Measurements from ENCODE around the gene CRISPLD2.
"Not testable (repeated sequence)": the region's sequence is repeated elsewhere in the genome, so short reads cannot be mapped to it uniquely, and the experiment has no call there.

Gene CRISPLD2

DNA sequence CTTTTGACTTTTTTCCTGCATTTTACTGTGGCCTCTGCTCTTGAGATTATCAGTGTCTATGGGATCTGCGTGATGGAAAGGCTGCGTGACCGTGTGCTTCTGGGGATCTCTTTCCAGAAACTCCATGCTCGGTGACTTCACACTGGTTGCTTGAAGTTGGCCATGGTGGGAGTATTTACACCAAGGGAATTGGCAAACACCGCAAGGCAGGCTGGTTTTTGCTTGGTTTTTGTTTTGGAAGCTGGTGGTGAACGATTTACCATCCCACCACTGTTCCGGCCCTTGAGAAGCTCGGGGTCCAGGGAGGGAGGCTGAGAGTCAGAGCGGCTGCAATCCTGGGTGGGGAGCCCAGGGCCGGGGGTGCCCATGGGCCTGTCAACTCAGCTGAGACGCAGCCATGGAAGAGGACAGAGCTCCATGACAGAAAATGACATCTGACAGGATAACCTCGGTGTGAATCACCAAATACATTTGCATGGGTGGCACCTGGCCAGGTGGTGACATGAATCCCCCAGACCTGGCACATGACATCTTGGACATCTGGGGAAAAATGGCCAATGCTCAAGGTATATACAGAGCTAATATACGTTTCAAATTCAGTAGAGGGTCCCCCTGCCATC is 11.1 kb downstream of the CRISPLD2 start:
- 89 to 94% methylated on average over 8 to 11 of the region's 13 CpGs for WGBS, 2 experiments (ENCODE audit: insufficient coverage in 2 of 2)
- H3K9me3 ChIP-seq (ENCODE audit: control insufficient read depth, low read length), result no peaks in the 10 kb centered on the region
- H3K27ac ChIP-seq (ENCODE audit: low read depth, low read length, severe bottlenecking), result no peak overlapping the region
- no peaks in the 10 kb centered on the region for H3K36me3 ChIP-seq (ENCODE audit: control insufficient read depth, insufficient read depth, low read length)
- H3K4me1 ChIP-seq (ENCODE audit: control insufficient read depth, insufficient read depth, low read length, poor library complexity, severe bottlenecking), result peaks cover 10% of the 10 kb centered on the region
- H3K4me3 ChIP-seq (ENCODE audit: extremely low read depth, insufficient read depth, low read length, poor library complexity, severe bottlenecking), result no peak overlapping the region

DNA sequence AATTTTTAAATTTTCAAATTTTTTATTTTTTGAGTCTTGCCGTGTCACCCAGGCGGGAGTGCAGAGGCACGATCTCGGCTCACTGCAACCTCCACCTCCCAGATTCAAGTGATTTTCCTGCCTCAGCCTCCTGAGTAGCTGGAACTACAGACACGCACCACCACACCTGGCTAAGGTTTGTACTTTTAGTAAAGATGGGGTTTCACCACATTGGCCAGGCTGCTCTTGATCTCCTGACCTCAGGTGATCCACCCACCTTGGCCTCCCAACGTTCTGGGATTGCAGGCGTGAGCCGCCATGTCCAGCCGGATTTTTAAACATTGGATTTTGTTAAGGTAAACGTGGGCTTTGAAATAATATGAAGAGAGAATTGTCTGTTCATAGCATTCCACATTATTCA is 11.9 kb downstream of the CRISPLD2 start:
- H3K4me3 ChIP-seq (ENCODE audit: extremely low read depth, insufficient read depth, low read length, poor library complexity, severe bottlenecking); H3K27ac ChIP-seq (ENCODE audit: low read depth, low read length, severe bottlenecking); H3K36me3 ChIP-seq (ENCODE audit: control insufficient read depth, insufficient read depth, low read length); H3K9me3 ChIP-seq (ENCODE audit: control insufficient read depth, low read length): not testable (repeated sequence)
- whole genome bisulfite sequencing, 2 experiments (ENCODE audit: insufficient coverage in 2 of 2), result 91 to 100% methylated on average over 2 to 4 of the region's 10 CpGs
- peaks cover 10% of the 10 kb centered on the region for H3K4me1 ChIP-seq (ENCODE audit: control insufficient read depth, insufficient read depth, low read length, poor library complexity, severe bottlenecking)

DNA sequence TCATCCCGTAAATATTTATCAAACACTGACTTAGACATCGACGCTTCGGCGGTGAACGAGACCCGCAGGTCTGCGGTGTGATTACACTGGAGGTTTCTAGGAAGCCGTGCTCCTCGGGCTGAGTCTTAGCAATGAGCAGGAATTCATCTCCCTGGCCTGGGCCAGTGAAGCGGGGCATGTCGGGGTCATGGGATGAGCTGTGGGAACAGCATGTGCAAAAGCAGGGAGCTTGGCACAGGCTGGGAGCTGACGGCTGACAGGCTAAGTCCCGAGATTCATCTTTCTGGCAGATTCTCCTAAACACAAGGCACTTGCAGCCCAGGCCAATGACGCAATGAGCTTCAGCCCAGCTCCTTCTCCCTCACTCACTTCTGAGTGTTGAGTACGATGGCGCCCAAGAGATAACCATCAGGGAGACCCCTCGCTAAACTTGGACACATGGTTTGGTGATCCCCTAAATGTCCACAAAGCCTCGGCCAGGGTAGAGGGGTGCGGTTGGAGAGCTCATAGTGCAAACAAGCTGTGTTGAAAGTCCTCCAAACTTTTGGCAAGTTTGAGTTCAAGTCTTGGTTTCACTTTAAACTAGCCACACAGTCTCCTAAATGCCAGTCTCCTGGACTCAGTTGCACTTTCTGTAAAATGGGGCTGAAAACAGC is 12.8 kb downstream of the CRISPLD2 start:
- Histone ChIP-seq H3K27ac (ENCODE audit: low read depth, low read length, severe bottlenecking) (no peak overlapping the region), H3K4me3 (ENCODE audit: extremely low read depth, insufficient read depth, low read length, poor library complexity, severe bottlenecking) (no peak overlapping the region), H3K4me1 (ENCODE audit: control insufficient read depth, insufficient read depth, low read length, poor library complexity, severe bottlenecking) (peaks cover 5% of the 10 kb centered on the region), H3K36me3 (ENCODE audit: control insufficient read depth, insufficient read depth, low read length) (no peaks in the 10 kb centered on the region), H3K9me3 (ENCODE audit: control insufficient read depth, low read length) (no peaks in the 10 kb centered on the region)
- WGBS, 2 experiments (ENCODE audit: insufficient coverage in 2 of 2), result 84 to 94% methylated on average over 19 to 20 of the region's 20 CpGs

DNA sequence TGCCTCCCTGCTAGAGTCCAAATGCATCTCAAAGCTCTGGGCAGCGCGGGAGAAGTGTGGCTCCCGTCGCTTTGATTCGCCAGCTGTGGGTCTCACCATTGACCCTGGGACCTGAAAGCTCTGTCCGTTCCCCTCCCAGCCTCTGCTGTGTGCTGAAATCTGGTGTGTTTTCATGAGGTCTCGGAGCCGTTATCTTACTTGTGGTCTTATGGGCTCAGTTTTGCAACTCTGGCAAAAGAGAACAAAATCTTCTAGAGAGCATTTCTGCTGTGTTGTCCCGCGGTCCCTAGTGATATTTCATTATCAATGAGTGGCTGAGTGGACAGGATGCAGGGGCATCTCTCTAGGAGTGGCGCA is 13.3 kb downstream of the CRISPLD2 start:
- H3K36me3 ChIP-seq (ENCODE audit: control insufficient read depth, insufficient read depth, low read length), result no peaks in the 10 kb centered on the region
- H3K9me3 ChIP-seq (ENCODE audit: control insufficient read depth, low read length), result no peaks in the 10 kb centered on the region
- H3K27ac ChIP-seq (ENCODE audit: low read depth, low read length, severe bottlenecking), result no peak overlapping the region
- WGBS, 2 experiments (ENCODE audit: insufficient coverage in 2 of 2), result 94% methylated on average over 11 of the region's 11 CpGs
- H3K4me3 ChIP-seq (ENCODE audit: extremely low read depth, insufficient read depth, low read length, poor library complexity, severe bottlenecking), result no peak overlapping the region
- peaks cover 5% of the 10 kb centered on the region for H3K4me1 ChIP-seq (ENCODE audit: control insufficient read depth, insufficient read depth, low read length, poor library complexity, severe bottlenecking)

DNA sequence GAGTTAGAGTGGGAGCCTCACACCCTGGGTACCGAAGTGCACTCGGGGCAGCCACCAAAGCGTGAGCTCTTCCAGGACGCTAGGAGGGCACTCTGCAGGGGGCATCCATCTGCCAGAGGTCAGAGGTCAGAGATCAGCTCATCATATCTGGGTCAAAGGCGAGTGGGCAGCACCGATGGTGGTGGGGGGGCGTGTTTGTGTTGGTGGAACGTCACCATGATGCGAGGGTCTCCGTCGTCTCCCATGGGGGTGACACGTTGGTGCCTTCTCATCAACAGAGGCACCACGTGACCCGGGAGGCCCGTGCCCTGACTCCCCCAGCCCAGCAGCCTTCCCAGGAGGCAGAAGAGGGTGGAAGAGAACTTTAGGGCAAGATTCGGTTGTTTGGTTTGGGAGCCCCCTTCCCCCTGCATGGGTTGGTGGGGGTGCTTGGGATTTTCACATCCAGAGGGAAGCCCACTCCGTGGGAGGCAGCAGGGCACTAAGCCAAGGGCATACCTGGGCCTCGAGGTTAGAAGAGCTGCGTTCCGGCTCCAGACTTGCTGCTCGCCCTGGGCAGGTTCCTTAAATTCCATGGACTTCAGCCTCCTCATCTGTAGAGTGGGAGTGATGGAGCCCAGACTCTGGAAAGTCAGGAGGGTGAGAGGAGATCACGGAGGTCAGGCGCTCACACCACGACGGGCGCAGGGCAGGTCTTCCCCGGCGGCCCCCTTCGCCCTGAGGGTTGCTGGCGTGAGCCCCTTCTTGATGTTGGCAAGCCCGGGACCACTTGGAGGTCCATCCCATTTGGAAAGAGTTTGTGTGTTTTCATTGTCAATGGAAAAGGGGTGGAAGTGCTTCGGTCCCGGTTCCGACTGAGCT is 14.0 kb downstream of the CRISPLD2 start:
- H3K4me3 ChIP-seq (ENCODE audit: extremely low read depth, insufficient read depth, low read length, poor library complexity, severe bottlenecking), result no peak overlapping the region
- peaks cover 11% of the 10 kb centered on the region for H3K4me1 ChIP-seq (ENCODE audit: control insufficient read depth, insufficient read depth, low read length, poor library complexity, severe bottlenecking)
- H3K9me3 ChIP-seq (ENCODE audit: control insufficient read depth, low read length), result no peaks in the 10 kb centered on the region
- 96% methylated on average over 11 to 29 of the region's 34 CpGs for whole genome bisulfite sequencing, 2 experiments (ENCODE audit: insufficient coverage in 2 of 2)
- H3K36me3 ChIP-seq (ENCODE audit: control insufficient read depth, insufficient read depth, low read length), result no peaks in the 10 kb centered on the region
- H3K27ac ChIP-seq (ENCODE audit: low read depth, low read length, severe bottlenecking), result no peak overlapping the region

DNA sequence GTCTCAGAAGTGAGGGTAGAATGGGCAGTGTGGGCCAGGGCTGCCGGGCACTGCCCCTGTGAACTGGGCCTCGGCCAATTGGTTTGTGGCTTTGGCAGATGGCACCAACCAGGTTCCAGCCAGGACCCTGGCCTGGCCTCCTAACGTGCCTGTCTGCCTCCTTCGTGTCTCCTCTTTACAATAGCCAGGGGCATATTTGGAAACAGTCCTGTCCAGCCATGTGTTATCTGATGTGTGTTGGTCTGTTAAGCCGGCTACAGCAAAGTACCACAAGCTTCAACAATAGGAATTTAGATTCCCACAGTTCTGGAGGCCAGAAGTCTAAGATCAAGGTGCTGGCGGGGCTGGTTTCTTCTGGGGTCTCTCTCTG is 14.6 kb downstream of the CRISPLD2 start:
- Histone ChIP-seq H3K9me3 (ENCODE audit: control insufficient read depth, low read length) (no peaks in the 10 kb centered on the region), H3K36me3 (ENCODE audit: control insufficient read depth, insufficient read depth, low read length) (no peaks in the 10 kb centered on the region), H3K4me3 (ENCODE audit: extremely low read depth, insufficient read depth, low read length, poor library complexity, severe bottlenecking) (no peak overlapping the region), H3K27ac (ENCODE audit: low read depth, low read length, severe bottlenecking) (no peak overlapping the region), H3K4me1 (ENCODE audit: control insufficient read depth, insufficient read depth, low read length, poor library complexity, severe bottlenecking) (peaks cover 12% of the 10 kb centered on the region)
- 89 to 100% methylated on average over 4 to 5 of the region's 6 CpGs for WGBS, 2 experiments (ENCODE audit: insufficient coverage in 2 of 2)

DNA sequence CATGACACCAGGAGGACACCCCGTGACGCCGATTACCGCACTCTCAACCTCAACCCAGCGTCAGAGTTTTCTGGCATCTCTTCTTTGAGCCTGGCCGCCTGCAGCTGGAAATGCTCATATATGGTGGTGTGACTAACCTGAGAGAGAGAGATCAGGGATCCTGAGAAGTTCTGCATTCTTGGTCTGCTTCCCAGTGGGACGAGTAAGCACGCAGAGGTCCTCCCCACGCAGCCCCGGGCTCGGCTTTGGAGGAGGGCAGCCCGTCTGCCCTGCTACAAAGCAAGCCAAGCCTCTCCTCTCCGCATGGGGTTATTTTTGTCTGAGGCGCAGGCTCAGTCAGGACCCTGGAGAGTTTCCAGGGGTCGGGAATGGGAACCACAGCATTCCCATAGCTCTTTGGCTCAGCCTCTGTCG is 16.5 kb downstream of the CRISPLD2 start:
- no peak overlapping the region for H3K4me3 ChIP-seq (ENCODE audit: extremely low read depth, insufficient read depth, low read length, poor library complexity, severe bottlenecking)
- H3K4me1 ChIP-seq (ENCODE audit: control insufficient read depth, insufficient read depth, low read length, poor library complexity, severe bottlenecking), result peaks cover 12% of the 10 kb centered on the region
- WGBS, 2 experiments (ENCODE audit: insufficient coverage in 2 of 2), result 20 to 32% methylated on average over 10 to 11 of the region's 16 CpGs
- no peaks in the 10 kb centered on the region for H3K36me3 ChIP-seq (ENCODE audit: control insufficient read depth, insufficient read depth, low read length)
- H3K9me3 ChIP-seq (ENCODE audit: control insufficient read depth, low read length), result no peaks in the 10 kb centered on the region
- no peak overlapping the region for H3K27ac ChIP-seq (ENCODE audit: low read depth, low read length, severe bottlenecking)

DNA sequence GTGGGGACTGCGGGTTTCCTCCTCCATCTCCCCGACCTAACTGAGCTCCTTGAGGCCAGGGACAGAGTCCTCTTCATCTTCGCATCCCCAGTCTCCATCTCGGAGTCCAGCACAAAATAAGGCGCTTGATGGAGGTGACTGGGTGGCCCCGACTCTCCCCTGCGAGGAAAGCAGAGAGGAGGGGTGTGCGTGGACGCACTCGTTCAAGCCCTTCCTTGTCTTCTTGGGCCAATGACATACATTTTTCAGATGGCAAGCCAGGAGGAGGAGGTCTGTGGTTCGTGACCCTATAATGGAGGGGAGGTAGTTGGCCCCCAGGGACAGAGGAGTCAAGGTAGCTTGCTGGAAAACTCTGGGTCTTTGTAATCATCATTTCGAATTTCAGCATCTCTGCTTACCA is 17.2 kb downstream of the CRISPLD2 start:
- 95 to 96% methylated on average over 7 to 11 of the region's 12 CpGs for WGBS, 2 experiments (ENCODE audit: insufficient coverage in 2 of 2)
- no peak overlapping the region for H3K27ac ChIP-seq (ENCODE audit: low read depth, low read length, severe bottlenecking)
- H3K9me3 ChIP-seq (ENCODE audit: control insufficient read depth, low read length), result no peaks in the 10 kb centered on the region
- H3K4me1 ChIP-seq (ENCODE audit: control insufficient read depth, insufficient read depth, low read length, poor library complexity, severe bottlenecking), result peaks cover 14% of the 10 kb centered on the region
- H3K36me3 ChIP-seq (ENCODE audit: control insufficient read depth, insufficient read depth, low read length), result no peaks in the 10 kb centered on the region
- no peak overlapping the region for H3K4me3 ChIP-seq (ENCODE audit: extremely low read depth, insufficient read depth, low read length, poor library complexity, severe bottlenecking)

DNA sequence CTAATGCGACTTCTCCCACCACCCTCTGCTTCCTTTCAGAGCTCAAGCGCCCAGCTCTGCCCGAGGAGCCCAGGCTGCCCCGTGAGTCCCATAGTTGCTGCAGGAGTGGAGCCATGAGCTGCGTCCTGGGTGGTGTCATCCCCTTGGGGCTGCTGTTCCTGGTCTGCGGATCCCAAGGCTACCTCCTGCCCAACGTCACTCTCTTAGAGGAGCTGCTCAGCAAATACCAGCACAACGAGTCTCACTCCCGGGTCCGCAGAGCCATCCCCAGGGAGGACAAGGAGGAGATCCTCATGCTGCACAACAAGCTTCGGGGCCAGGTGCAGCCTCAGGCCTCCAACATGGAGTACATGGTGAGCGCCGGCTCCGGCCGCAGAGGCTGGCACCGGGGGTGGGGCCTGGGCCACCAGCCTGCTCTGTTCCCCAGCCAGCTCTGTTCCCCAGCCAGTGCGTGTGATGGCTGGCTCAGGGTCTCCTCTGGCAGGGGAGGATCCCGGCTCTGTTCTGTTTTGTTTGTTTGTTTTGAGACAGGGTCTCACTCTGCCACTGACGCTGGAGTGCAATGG is 18.7 kb downstream of the CRISPLD2 start:
- no peaks in the 10 kb centered on the region for H3K36me3 ChIP-seq (ENCODE audit: control insufficient read depth, insufficient read depth, low read length)
- 87 to 91% methylated on average over 19 of the region's 19 CpGs for WGBS, 2 experiments (ENCODE audit: insufficient coverage in 2 of 2)
- no peak overlapping the region for H3K4me3 ChIP-seq (ENCODE audit: extremely low read depth, insufficient read depth, low read length, poor library complexity, severe bottlenecking)
- H3K27ac ChIP-seq (ENCODE audit: low read depth, low read length, severe bottlenecking), result no peak overlapping the region
- no peaks in the 10 kb centered on the region for H3K9me3 ChIP-seq (ENCODE audit: control insufficient read depth, low read length)
- peaks cover 17% of the 10 kb centered on the region for H3K4me1 ChIP-seq (ENCODE audit: control insufficient read depth, insufficient read depth, low read length, poor library complexity, severe bottlenecking)

DNA sequence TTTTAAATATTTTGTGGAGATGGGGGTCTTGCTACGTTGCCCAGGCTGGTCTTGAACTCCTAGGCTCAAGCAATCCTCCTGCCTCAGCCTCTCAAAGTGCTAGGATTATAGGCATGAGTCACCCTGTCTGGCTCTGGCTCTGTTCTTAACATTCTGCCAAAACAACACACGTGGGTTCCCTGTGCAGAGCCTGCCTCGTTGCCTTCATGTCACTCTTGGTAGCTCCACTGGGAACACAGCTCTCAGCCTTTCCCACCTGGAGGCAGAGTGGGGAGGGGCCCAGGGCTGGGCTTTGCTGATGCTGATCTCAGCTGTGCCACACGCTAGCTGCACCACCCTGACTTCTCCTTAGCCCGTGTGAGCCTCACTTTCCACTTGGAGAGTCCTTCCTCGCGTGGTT is 19.3 kb downstream of the CRISPLD2 start:
- no peak overlapping the region for H3K27ac ChIP-seq (ENCODE audit: low read depth, low read length, severe bottlenecking)
- H3K36me3 ChIP-seq (ENCODE audit: control insufficient read depth, insufficient read depth, low read length), result no peaks in the 10 kb centered on the region
- no peak overlapping the region for H3K4me3 ChIP-seq (ENCODE audit: extremely low read depth, insufficient read depth, low read length, poor library complexity, severe bottlenecking)
- WGBS, 2 experiments (ENCODE audit: insufficient coverage in 2 of 2), result 90 to 96% methylated on average over 6 to 7 of the region's 7 CpGs
- H3K4me1 ChIP-seq (ENCODE audit: control insufficient read depth, insufficient read depth, low read length, poor library complexity, severe bottlenecking), result peaks cover 23% of the 10 kb centered on the region
- no peaks in the 10 kb centered on the region for H3K9me3 ChIP-seq (ENCODE audit: control insufficient read depth, low read length)
